Upper lobe of right lung (tissue), 1 donor: ENCODE data around the gene HDAC10. TPM values are rescaled to one million over a fixed set of nuclear protein-coding genes. Genes with fewer than 3 reads are reported as not detected.
A peak's percentile ranks its signal among the peaks of the same experiment; 100 is the strongest.

ENCODE experiments used
- ATAC-seq: fragments of 200-7000 bp; cut with Tn5 transposase; one replicate; pipeline ENCODE4 v1.9.1; 2020; ENCODE audit warnings: mild to moderate bottlenecking, moderate library complexity
- DNase-seq: peaks from one replicate; pipeline ENCODE4 v3.0.0-alpha.2; 2020
- H3K27ac ChIP-seq: fragments of 200-600 bp; one replicate; pipeline ENCODE4 v1.8.0; 2022
- H3K27me3 ChIP-seq: fragments of 200-600 bp; one replicate; pipeline ENCODE4 v1.8.0; 2022; ENCODE audit warnings: mild to moderate bottlenecking
- H3K36me3 ChIP-seq: fragments of 200-600 bp; one replicate; pipeline ENCODE4 v1.8.0; 2022
- H3K4me1 ChIP-seq: fragments of 200-600 bp; one replicate; pipeline ENCODE4 v1.8.0; 2022
- H3K4me3 ChIP-seq: fragments of 200-600 bp; one replicate; pipeline ENCODE4 v1.8.0; 2022; ENCODE audit warnings: mild to moderate bottlenecking
- H3K9me3 ChIP-seq: fragments of 200-600 bp; one replicate; pipeline ENCODE4 v1.8.0; 2022
- CTCF ChIP-seq: fragments of 200-600 bp; IDR thresholded peaks from one replicate; pipeline ENCODE4 v1.8.0; 2022; ENCODE audit warnings: antibody characterized with exemption
- intact Hi-C: fragments of 100-400 bp; cut with DNase I; formaldehyde crosslinking; loops from one replicate; pipeline ENCODE4 v1.11.0; 2022
- total RNA-seq: library from RNA; stranded (reverse); fragmentation: NEBNext Ultra II Directional; extraction: Animal tissue kit (Norgen Biotek cat#: 25700); gene quantifications from one replicate; pipeline ENCODE4 v1.2.1, GENCODE V29; 2021
- donor health status: DM: no; HTN: yes; CAD: no; lungs with severe emphysema.

Gene HDAC10
- total RNA-seq, 1 donor from 2014 or later = 48.9 TPM

- Histone ChIP-seq H3K36me3 (peaks cover 73% of the 10 kb centered on the region), H3K4me3 (no peak overlapping the region), H3K27me3 (no peaks in the 10 kb centered on the region), H3K4me1 (no peaks in the 10 kb centered on the region), H3K27ac (no peak overlapping the region), H3K9me3 (no peaks in the 10 kb centered on the region)
- DNase-seq = no peak
- TF ChIP-seq CTCF = no peak
- no peak for ATAC-seq
- intact Hi-C loops = no loop called here
Observed at GRCh38 chr22:50222508-50222907, 28.6 kb downstream of the HDAC10 start.

GRCh38 chr22:50221410-50222300 lies 29.4 kb downstream of the HDAC10 start:
- Histone ChIP-seq H3K4me3 (no peak overlapping the region), H3K27ac (no peak overlapping the region), H3K27me3 (no peaks in the 10 kb centered on the region), H3K4me1 (no peaks in the 10 kb centered on the region), H3K9me3 (no peaks in the 10 kb centered on the region), H3K36me3 (peaks cover 82% of the 10 kb centered on the region)
- intact Hi-C loops = no loop called here
- ATAC-seq = no peak
- TF ChIP-seq CTCF = no peak
- DNase-seq = no peak

GRCh38 chr22:50220603-50221409 lies 30.3 kb downstream of the HDAC10 start:
- intact Hi-C loops = no loop called here
- Histone ChIP-seq H3K9me3 (no peaks in the 10 kb centered on the region), H3K27me3 (no peaks in the 10 kb centered on the region), H3K4me1 (no peaks in the 10 kb centered on the region), H3K27ac (no peak overlapping the region), H3K36me3 (peaks cover 86% of the 10 kb centered on the region), H3K4me3 (no peak overlapping the region)
- TF ChIP-seq CTCF = no peak
- DNase-seq (no peak), ATAC-seq (no peak)

- intact Hi-C loops = loop anchor here (10.0 kb wide), 1 partner anchor 75 kb away; no protein-coding TSS in a partner anchor
- DNase-seq = no peak
- peaks cover 86% of the 10 kb centered on the region for H3K36me3 ChIP-seq
- no peaks in the 10 kb centered on the region for H3K4me1 ChIP-seq
- H3K27ac ChIP-seq = no peak overlapping the region
- no peaks in the 10 kb centered on the region for H3K27me3 ChIP-seq
- no peak for TF ChIP-seq CTCF
- ATAC-seq = no peak
- no peaks in the 10 kb centered on the region for H3K9me3 ChIP-seq
- H3K4me3 ChIP-seq = no peak overlapping the region
Observed at GRCh38 chr22:50219800-50220602, 31.1 kb downstream of the HDAC10 start.

GRCh38 chr22:50218996-50219727 lies 31.9 kb downstream of the HDAC10 start:
- no peak for TF ChIP-seq CTCF
- intact Hi-C loops = loop anchor here (10.0 kb wide), 1 partner anchor 74 kb away; no protein-coding TSS in a partner anchor

More at GRCh38 chr22:50218996-50219727, 31.9 kb downstream of the HDAC10 start:
- ATAC-seq (peak; percentile 82), DNase-seq (peak; percentile 93)
- H3K27me3 ChIP-seq = no peaks in the 10 kb centered on the region
- peaks cover 86% of the 10 kb centered on the region for H3K36me3 ChIP-seq
- no peaks in the 10 kb centered on the region for H3K9me3 ChIP-seq
- no peaks in the 10 kb centered on the region for H3K4me1 ChIP-seq
- H3K27ac ChIP-seq = no peak overlapping the region
- H3K4me3 ChIP-seq = no peak overlapping the region
